Keratinocyte (primary cell): ENCODE data around the gene SSNA1. TPM values are rescaled to one million over a fixed set of nuclear protein-coding genes. Genes with fewer than 3 reads are reported as not detected.
A peak's percentile ranks its signal among the peaks of the same experiment; 100 is the strongest.

Experiments used
- DNase-seq: peaks from one replicate; pipeline ENCODE4 v3.0.0-alpha.2; 2011; ENCODE audit warnings: low read depth, missing footprints, low spot score
- FAIRE-seq: peaks from 2 replicates; lab custom pipeline; 2011; peaks lifted over from hg19 to GRCh38; lab: Jason Lieb, UNC
- H2AFZ ChIP-seq: 2 replicates; pipeline ENCODE4 v1.6.0; 2012; ENCODE audit warnings: low read length, control low read depth, inconsistent platforms; ENCODE audit not compliant: control insufficient read depth
- H3K27ac ChIP-seq: 2 replicates; pipeline ENCODE4 v1.5.1; 2011; ENCODE audit warnings: low read length; ENCODE audit not compliant: control insufficient read depth, insufficient read depth
- H3K27me3 ChIP-seq: 3 replicates; pipeline ENCODE4 v1.6.0; 2011; ENCODE audit warnings: low read length; ENCODE audit not compliant: control insufficient read depth, insufficient read depth; ENCODE audit errors: extremely low read depth
- H3K36me3 ChIP-seq, 2 experiments: 2 replicates in 1 of 2; 3 replicates in 1 of 2; pipeline ENCODE4 v1.5.1; 2011; ENCODE audit warnings: low read length in 2 of 2, mild to moderate bottlenecking in 1 of 2; ENCODE audit not compliant: control insufficient read depth in 2 of 2, insufficient read depth in 2 of 2; ENCODE audit errors: extremely low read depth in 1 of 2
- H3K4me1 ChIP-seq: 3 replicates; pipeline ENCODE4 v1.5.1; 2011; ENCODE audit warnings: low read length; ENCODE audit not compliant: control insufficient read depth, insufficient read depth; ENCODE audit errors: extremely low read depth
- H3K4me2 ChIP-seq: 3 replicates; pipeline ENCODE4 v1.6.0; 2011; ENCODE audit warnings: low read depth, low read length; ENCODE audit not compliant: control insufficient read depth, insufficient read depth; ENCODE audit errors: extremely low read depth
- H3K4me3 ChIP-seq, 3 experiments: fragments of 200-600 bp in 1 of 3; sonication (generic) in 1 of 3; 2 replicates in 2 of 3; 3 replicates in 1 of 3; pipeline ENCODE4 v1.5.1; 2011 to 2016; ENCODE audit warnings: low read length in 3 of 3, mild to moderate bottlenecking in 3 of 3, control low read depth in 2 of 3, inconsistent platforms in 1 of 3, low read depth in 1 of 3, mixed read lengths in 1 of 3, mixed run types in 1 of 3, moderate library complexity in 1 of 3; ENCODE audit not compliant: control insufficient read depth in 2 of 3, insufficient read depth in 2 of 3; ENCODE audit errors: extremely low read depth in 1 of 3
- H3K79me2 ChIP-seq: 2 replicates; pipeline ENCODE4 v1.6.0; 2012; ENCODE audit warnings: low read length; ENCODE audit not compliant: control insufficient read depth, insufficient read depth
- H3K9ac ChIP-seq: 3 replicates; pipeline ENCODE4 v1.6.0; 2011; ENCODE audit warnings: low read length; ENCODE audit not compliant: control insufficient read depth, insufficient read depth; ENCODE audit errors: extremely low read depth
- H3K9me1 ChIP-seq: 3 replicates; pipeline ENCODE4 v1.6.0; 2011; ENCODE audit warnings: low read length; ENCODE audit not compliant: control insufficient read depth, insufficient read depth; ENCODE audit errors: extremely low read depth
- H3K9me3 ChIP-seq: 2 replicates; pipeline ENCODE4 v1.5.1; 2012; ENCODE audit warnings: low read depth, low read length; ENCODE audit not compliant: control insufficient read depth
- H4K20me1 ChIP-seq: 3 replicates; pipeline ENCODE4 v1.6.0; 2011; ENCODE audit warnings: low read length; ENCODE audit not compliant: control insufficient read depth, insufficient read depth; ENCODE audit errors: extremely low read depth
- CTCF ChIP-seq, 3 experiments: IDR thresholded peaks in 1 of 3; conservative IDR thresholded peaks in 1 of 3; optimal IDR thresholded peaks in 1 of 3; 2 replicates in 2 of 3; 3 replicates in 1 of 3; pipeline versions ENCODE3 to v1.5.1; 2011; ENCODE audit warnings: low read length in 3 of 3, mild to moderate bottlenecking in 3 of 3, moderate library complexity in 2 of 3, control low read depth in 1 of 3, inconsistent platforms in 1 of 3; ENCODE audit not compliant: insufficient read depth in 2 of 3; ENCODE audit errors: extremely low read depth in 1 of 3
- EZH2 ChIP-seq: IDR thresholded peaks from one replicate; pipeline ENCODE4 v1.6.1; 2012; ENCODE audit warnings: inconsistent platforms, mild to moderate bottlenecking, low read length, moderate library complexity
- dilution Hi-C: fragments of 300-500 bp; cut with MboI; formaldehyde crosslinking; loops from one replicate; pipeline ENCODE4 v1.7.0; 2020; ENCODE audit warnings: low sequenced_read_pairs; ENCODE audit not compliant: extremely low pct_ligation_motif_present
- polyA plus RNA-seq, 5 experiments: library from polyadenylated mRNA; depleted of rRNA in 3 of 5; stranded (reverse) in 3 of 5; stranded (forward) in 1 of 5; unstranded in 1 of 5; fragments of >200 nt; gene quantifications; 1 replicate in 1 of 5; 2 replicates in 3 of 5; 3 replicates in 1 of 5; pipeline versions ENCODE4 v1.2.1 to v1.2.3, GENCODE V29; 2011 to 2012; ENCODE audit warnings: missing spikeins in 2 of 5, low read depth in 1 of 5, low replicate concordance in 1 of 5

The SSNA1 gene
- polyA plus RNA-seq, 1 donor (not counting 4 experiments of a cell fraction or from before 2014, with no cell fraction given) = 45.3 TPM

- Histone ChIP-seq H3K27me3 (peaks cover 96% of the 10 kb centered on the region), H3K9me1 (no peaks in the 10 kb centered on the region), H3K4me1 (no peaks in the 10 kb centered on the region), H3K79me2 (no peaks in the 10 kb centered on the region), H4K20me1 (peaks cover 9% of the 10 kb centered on the region), H3K4me2 (peak within 1 kb of the TSS; percentile 41), H2AFZ (no peak within 1 kb of the TSS), H3K9me3 (no peaks in the 10 kb centered on the region), H3K27ac (no peak within 1 kb of the TSS), H3K36me3 (no peaks in the 10 kb centered on the region), H3K9ac (no peak within 1 kb of the TSS), H3K4me3 (peak within 1 kb of the TSS in 1 of 3 experiments; percentile 5)
- no peak for DNase-seq
- TF ChIP-seq EZH2 (no peak), CTCF (optimal IDR thresholded peaks at IDR 0.05 in 1 of 3, IDR thresholded peaks at IDR 0.05 in 1 of 3, conservative IDR thresholded peaks at IDR 0.05 in 1 of 3; ENCODE audit: extremely low read depth in 1 of 3, insufficient read depth in 2 of 3, low read length in 3 of 3) (no peak)
- FAIRE-seq = no peak
- dilution Hi-C loops = no loop called here
Measured at GRCh38 chr9:137169896-137170358, 18.5 kb upstream of the SSNA1 start, which contains the start of gene LRRC26. Gene LRRC26, minus strand, starts transcription at chr9:137170051. Its CDS starts 108 bp downstream, at chr9:137169943.

- no peak overlapping the region for H3K9ac ChIP-seq
- TF ChIP-seq EZH2 = no peak
- TF ChIP-seq CTCF (optimal IDR thresholded peaks at IDR 0.05 in 1 of 3, IDR thresholded peaks at IDR 0.05 in 1 of 3, conservative IDR thresholded peaks at IDR 0.05 in 1 of 3; ENCODE audit: extremely low read depth in 1 of 3, insufficient read depth in 2 of 3, low read length in 3 of 3) = no peak
- no peaks in the 10 kb centered on the region for H3K36me3 ChIP-seq
- H3K4me1 ChIP-seq = no peaks in the 10 kb centered on the region
- H3K9me1 ChIP-seq = no peaks in the 10 kb centered on the region
- peaks cover 96% of the 10 kb centered on the region for H3K27me3 ChIP-seq
- no peaks in the 10 kb centered on the region for H3K79me2 ChIP-seq
- H3K4me3 ChIP-seq = no peak overlapping the region
- DNase-seq (no peak), FAIRE-seq (no peak)
- H3K9me3 ChIP-seq = no peaks in the 10 kb centered on the region
- dilution Hi-C loops = no loop called here
- H2AFZ ChIP-seq = no peak overlapping the region
- no peak overlapping the region for H3K4me2 ChIP-seq
- peaks cover 9% of the 10 kb centered on the region for H4K20me1 ChIP-seq
- no peak overlapping the region for H3K27ac ChIP-seq
Measured at GRCh38 chr9:137170486-137171148, 17.9 kb upstream of the SSNA1 start.
